ENCODE data around the gene CAPN10. TPM values are rescaled to one million over a fixed set of nuclear protein-coding genes. Genes with fewer than 3 reads are reported as not detected.
"Not testable (repeated sequence)": the region's sequence is repeated elsewhere in the genome, so short reads cannot be mapped to it uniquely, and the experiment has no call there.

Gene CAPN10
- total RNA-seq, 1 donor from 2014 or later = 13.7 TPM

GRCh38 chr2:240601831-240602160 lies 15.3 kb downstream of the CAPN10 start:
- peak; percentile 38 for DNase-seq (ENCODE audit: low spot score)
- ATAC-seq = no peak

GRCh38 chr2:240602266-240603050 lies 15.9 kb downstream of the CAPN10 start:
- ATAC-seq (no peak), DNase-seq (ENCODE audit: low spot score) (peak; percentile 41)

GRCh38 chr2:240603081-240603835 lies 16.7 kb downstream of the CAPN10 start:
- DNase-seq (ENCODE audit: low spot score) = peak; percentile 41
- ATAC-seq = no peak

DNA sequence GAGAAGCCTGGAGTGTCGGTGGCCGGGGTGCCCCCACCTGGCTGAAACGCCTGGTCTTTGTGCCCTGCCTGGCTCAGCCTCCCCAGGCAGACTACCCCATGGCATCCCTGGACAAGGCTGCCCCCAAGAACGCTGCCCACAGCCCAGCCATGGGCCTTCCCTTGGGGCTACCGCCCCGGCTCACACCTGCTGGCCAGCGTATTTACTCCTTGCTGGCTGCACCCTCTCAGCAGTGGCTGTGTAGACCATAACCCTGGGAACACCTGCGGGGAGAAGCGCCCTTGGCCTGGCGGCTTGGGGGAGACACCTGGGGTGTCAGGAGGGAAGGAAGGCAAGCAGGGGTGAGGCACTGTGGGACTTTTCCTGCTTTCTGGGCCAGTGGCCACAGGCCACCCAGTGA lies 17.3 kb downstream of the CAPN10 start:
- peak; percentile 46 for DNase-seq (ENCODE audit: low spot score)
- ATAC-seq = peak; percentile 3

GRCh38 chr2:240604291-240604938 lies 17.9 kb downstream of the CAPN10 start:
- DNase-seq (ENCODE audit: low spot score) = peak; percentile 91

GRCh38 chr2:240604939-240605716 lies 18.6 kb downstream of the CAPN10 start:
- DNase-seq (ENCODE audit: low spot score) (no peak), ATAC-seq (no peak)

More at GRCh38 chr2:240604291-240604938, 17.9 kb downstream of the CAPN10 start:
- ATAC-seq = peak; percentile 95

DNA sequence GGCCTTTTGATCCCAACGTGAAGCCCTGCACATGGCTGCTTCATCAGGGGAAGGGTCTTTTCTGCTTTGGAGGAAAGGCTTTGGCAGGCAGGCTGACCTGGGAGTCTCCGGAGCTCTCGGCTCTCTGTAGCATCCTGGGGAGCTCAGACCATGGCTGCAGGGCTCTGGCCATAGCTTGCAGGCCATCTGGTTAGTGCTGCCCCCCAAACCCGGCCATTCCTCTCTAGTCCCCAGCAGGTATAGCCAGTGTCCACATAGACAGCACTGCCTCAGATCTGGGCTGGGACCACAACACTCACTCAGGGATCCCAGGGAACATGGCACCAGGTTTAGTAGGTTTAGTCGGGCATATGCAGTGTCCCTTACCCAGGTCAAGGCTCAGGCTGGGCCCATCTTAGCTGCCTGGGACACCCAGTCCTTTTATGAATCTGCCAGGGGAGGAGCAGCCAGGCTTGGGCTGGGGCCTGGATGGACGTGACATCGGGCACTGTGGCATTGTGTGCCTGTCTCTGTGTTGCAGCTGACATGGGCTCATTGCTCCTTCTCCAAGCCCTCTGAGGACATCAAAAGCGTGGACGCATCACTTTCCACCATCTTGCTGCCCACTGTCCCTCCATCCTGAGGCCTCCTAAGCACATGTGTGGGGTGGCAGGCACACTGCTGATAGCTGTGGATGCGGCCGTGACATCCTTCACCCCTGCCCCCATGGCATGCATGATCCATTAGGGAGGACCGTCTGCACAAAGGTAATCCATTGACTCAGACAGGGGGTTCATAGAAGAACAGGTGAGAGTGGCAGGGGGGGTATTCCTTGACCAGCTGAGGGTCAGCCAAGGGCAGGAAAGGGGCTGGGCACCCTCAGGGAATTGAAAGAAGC lies 19.6 kb downstream of the CAPN10 start:
- DNase-seq (ENCODE audit: low spot score) (no peak), ATAC-seq (no peak)

- no peak for ATAC-seq
- DNase-seq (ENCODE audit: low spot score) = no peak
Measured at GRCh38 chr2:240611601-240612210, 25.2 kb downstream of the CAPN10 start.

GRCh38 chr2:240613781-240614180 lies 27.2 kb downstream of the CAPN10 start:
- ATAC-seq = no peak
- DNase-seq (ENCODE audit: low spot score) = no peak

DNA sequence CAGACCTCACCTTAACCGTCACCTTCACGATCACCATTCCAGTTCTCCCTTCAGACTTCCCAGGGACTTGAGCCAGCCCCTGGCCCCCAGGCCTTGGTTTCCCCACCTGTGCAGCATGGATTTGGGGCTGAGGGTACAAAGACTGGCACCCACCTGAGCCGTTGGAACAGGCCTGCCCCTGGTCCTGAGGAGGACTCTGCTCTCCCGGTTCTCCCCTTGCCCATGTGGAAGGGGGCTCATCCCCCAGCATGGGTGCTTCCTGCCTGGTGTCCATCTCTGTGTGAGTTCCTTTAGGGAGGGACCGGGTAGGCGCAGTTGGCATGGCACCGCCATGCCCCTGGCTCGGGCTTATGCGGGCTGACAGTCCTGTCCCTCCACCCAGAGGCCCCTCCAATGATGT lies 27.9 kb downstream of the CAPN10 start:
- no peak for ATAC-seq
- DNase-seq (ENCODE audit: low spot score) = no peak

DNA sequence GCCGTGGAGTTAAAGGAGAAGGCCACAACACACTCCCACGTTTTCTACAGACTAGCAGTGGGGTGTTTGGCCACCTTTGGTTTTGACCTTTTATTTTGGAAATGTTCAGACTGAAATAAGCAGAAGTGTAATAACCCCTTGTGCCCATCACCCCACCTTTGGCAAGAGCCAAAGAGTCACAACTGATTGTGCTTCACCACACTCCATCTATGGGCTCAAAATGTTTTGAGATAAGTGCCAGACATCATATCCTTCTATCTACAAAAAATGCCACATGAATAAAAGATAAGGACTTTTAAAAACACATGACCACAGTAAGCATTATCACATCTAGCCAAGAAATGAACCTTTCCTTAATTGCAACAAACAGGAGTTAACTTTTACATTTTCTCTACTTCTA lies 28.9 kb downstream of the CAPN10 start:
- ATAC-seq (no peak), DNase-seq (ENCODE audit: low spot score) (no peak)

DNA sequence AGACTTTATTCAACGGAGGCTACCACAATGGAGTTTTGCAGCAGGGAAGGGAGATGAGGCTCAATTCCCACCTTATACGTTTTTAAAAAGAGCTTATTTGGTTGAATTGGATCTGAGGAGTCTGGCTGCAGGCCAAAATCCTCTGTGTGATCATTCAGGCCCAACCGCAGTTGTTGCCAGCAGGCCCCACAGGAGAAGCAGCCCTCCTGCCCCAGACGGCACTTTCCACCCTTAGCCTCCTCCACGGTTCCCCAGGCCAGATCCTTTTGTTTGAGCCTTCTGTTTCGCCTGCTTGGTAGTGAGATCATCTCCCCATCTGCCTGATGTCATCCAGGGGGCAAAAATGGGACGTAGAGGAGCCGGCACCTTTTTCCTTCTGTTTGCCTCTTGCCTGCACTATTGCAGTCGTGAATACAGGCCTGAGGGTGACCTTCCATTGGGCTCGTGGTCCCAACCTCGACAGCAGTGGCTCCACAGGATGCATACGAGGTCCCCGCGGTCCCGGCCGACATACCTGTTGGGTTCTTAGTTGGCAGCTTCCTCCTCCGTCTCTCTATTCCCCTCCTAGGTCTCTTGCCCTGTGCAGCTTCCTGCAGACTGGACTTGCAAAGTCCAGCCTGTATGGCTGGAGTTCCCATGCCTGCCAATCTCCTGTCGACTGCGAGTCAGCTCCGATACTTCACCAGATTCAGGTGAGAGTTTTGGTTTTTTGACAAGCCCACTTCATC lies 29.4 kb downstream of the CAPN10 start:
- DNase-seq (ENCODE audit: low spot score) = peak; percentile 33

DNA sequence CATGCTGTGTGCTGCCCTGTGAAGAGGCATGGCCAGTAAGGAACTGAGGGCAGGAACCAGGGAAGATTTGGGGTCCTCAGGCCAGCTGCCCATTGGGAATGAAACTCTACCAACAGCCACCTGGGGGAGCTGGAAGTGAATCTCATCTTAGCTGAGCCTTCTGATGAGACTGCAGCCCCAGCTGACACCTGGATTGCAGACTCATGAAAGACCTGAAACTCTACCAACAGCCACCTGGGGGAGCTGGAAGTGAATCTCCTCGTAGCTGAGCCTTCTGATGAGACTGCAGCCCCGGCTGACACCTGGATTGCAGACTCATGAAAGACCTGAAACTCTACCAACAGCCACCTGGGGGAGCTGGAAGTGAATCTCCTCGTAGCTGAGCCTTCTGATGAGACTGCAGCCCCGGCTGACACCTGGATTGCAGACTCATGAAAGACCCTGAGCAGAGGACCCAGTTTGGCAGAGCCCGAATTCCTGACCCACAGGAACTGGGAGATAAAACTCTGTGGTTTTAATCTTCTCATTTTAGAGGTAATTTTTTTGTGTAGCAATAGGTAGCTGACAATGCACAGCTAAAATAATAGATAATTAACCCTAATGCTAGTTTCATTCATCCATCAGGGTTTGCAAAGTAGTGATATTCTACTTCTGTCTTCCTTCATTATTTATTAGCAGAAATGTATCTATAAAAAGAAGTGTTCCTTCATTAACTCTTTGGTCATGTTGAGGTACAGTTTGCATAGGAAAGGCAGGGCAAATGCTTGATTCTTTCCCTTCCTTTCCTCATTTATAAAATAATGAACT lies 30.5 kb downstream of the CAPN10 start:
- peak; percentile 14 for DNase-seq (ENCODE audit: low spot score)
- ATAC-seq = not testable (repeated sequence)

More for the DNA sequence above, 29.4 kb downstream of the CAPN10 start:
- ATAC-seq = no peak

GRCh38 chr2:240618776-240619175 lies 32.2 kb downstream of the CAPN10 start:
- DNase-seq (ENCODE audit: low spot score) (peak; percentile 12), ATAC-seq (no peak)

- ATAC-seq (no peak), DNase-seq (ENCODE audit: low spot score) (peak; percentile 41)
Measured at GRCh38 chr2:240619506-240620148, 33.1 kb downstream of the CAPN10 start.

DNA sequence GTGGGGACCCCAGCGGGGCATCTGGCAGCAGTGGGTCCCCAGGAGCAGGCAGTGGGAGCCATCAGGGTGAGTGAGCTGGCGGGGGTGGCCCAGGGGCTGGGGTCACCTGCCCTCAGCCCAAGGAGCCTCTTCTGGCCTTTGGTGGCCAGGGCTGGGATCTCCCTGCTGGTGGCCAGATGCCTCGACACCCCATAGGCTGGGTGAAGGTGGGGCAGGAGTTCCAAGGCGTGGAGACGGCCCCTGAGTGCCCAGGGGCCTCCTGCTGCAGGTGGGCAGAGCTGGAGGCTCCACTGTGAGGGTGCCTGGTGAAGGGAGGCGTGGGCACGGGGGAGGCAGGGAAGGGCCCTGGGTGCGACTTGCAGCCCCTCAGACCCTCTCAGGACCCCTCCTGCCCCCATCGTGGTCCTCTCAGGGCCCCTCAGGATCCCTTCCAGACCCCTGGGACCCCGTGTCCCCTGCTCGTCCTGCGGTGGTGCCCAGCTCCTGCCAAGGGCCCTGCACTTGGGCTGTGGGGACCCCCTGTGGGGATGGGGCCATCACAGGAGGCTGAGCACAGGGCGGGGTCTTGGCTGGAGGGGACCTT lies 33.7 kb downstream of the CAPN10 start:
- no peak for ATAC-seq

DNA sequence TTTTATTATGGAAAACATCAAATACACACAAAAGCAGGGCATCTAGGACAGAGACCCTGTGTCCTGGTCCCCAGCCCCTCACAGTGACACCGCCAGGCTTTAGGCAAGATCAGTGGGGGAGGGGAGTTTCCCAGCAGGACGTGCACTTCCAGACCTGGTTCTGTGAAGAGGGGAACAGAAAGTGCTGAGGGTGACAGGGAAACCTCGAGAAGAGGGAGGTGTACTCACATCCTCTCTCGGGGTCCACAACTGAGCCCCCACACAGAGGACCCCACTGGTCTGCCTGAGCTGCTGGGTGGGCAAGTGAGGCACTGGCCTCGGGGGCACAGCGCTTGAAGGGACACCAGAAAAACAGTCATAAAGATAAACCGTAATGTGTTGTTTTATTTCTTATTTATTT lies 34.3 kb downstream of the CAPN10 start:
- DNase-seq (ENCODE audit: low spot score) (peak; percentile 36), ATAC-seq (no peak)

More for the DNA sequence above, 33.7 kb downstream of the CAPN10 start:
- peak; percentile 41 for DNase-seq (ENCODE audit: low spot score)
